ENCODE measurements around the gene FAM89A. TPM values are rescaled to one million over a fixed set of nuclear protein-coding genes. Genes with fewer than 3 reads are reported as not detected.

The FAM89A gene
- total RNA-seq, 1 experiment from 2014 or later = 1.5 TPM

GRCh38 chr1:231059566-231060193, 19.6 kb upstream of the FAM89A start:
- Histone ChIP-seq H4K8ac (replicated peaks; ENCODE audit: insufficient read length, low read depth, low read length) (no peak overlapping the region), H3K4me1 (ENCODE audit: insufficient read depth, low read length) (no peaks in the 10 kb centered on the region), H2AFZ (ENCODE audit: low read length) (no peak overlapping the region), H3K14ac (ENCODE audit: insufficient read depth, low read length) (no peak overlapping the region), H2BK120ac (ENCODE audit: low read depth, low read length, poor library complexity, severe bottlenecking) (no peak overlapping the region), H2BK5ac (ENCODE audit: insufficient read length, low read length) (no peak overlapping the region), H3K4me2 (ENCODE audit: insufficient read depth, insufficient read length, low read length) (no peak overlapping the region), H3K27me3 (ENCODE audit: insufficient read depth, low read length) (no peaks in the 10 kb centered on the region), H3K4ac (ENCODE audit: low read depth, low read length) (no peak overlapping the region), H4K5ac (ENCODE audit: insufficient read length, low read depth, low read length) (no peak overlapping the region), H2BK20ac (ENCODE audit: low read depth, low read length, poor library complexity, severe bottlenecking) (no peak overlapping the region), H3K23ac (ENCODE audit: insufficient read length, low read depth, low read length) (no peak overlapping the region), H2BK12ac (ENCODE audit: insufficient read length, low read depth, low read length) (no peak overlapping the region), H3K79me2 (ENCODE audit: insufficient read depth, low read length) (no peaks in the 10 kb centered on the region), H4K20me1 (ENCODE audit: control insufficient read depth, insufficient read depth, insufficient read length) (no peaks in the 10 kb centered on the region), H3K9ac (ENCODE audit: extremely low read depth, insufficient read length, low read length) (no peak overlapping the region), H3K18ac (ENCODE audit: insufficient read length, low read depth, low read length) (no peak overlapping the region), H2BK15ac (ENCODE audit: low read depth, low read length) (no peak overlapping the region), H3K56ac (ENCODE audit: insufficient read length, low read depth, low read length) (no peak overlapping the region), H2AK5ac (ENCODE audit: insufficient read length, low read length) (no peak overlapping the region), H4K91ac (ENCODE audit: insufficient read length, low read depth, low read length) (no peak overlapping the region), H3K9me3 (ENCODE audit: control insufficient read depth, low read depth, low read length) (no peaks in the 10 kb centered on the region), H3K27ac (ENCODE audit: insufficient read length, low read depth, low read length) (no peak overlapping the region), H3T11ph (ENCODE audit: low read length) (no peak overlapping the region), H3K23me2 (ENCODE audit: insufficient read length, low read depth, low read length, poor library complexity, severe bottlenecking) (no peaks in the 10 kb centered on the region), H3K79me1 (ENCODE audit: insufficient read depth, low read depth, low read length, poor library complexity, severe bottlenecking) (no peaks in the 10 kb centered on the region)
- peaks cover 93% of the 10 kb centered on the region for H3K27me3 Mint-ChIP-seq (ENCODE audit: low read depth)
- no peaks in the 10 kb centered on the region for H3K9me3 Mint-ChIP-seq
- no peaks in the 10 kb centered on the region for H3K36me3 Mint-ChIP-seq (ENCODE audit: insufficient read depth in 1 of 3, low read depth in 3 of 3)
- DNase-seq = no peak
- WGBS (ENCODE audit: extremely low coverage, insufficient read length, low lambda C conversion rate) = no CpG with 5 or more reads among the region's 1 CpG
- no peak overlapping the region for H3K27ac Mint-ChIP-seq
- no peaks in the 10 kb centered on the region for H3K4me1 Mint-ChIP-seq
- H3K4me3 Mint-ChIP-seq = no peak overlapping the region
- no peak for TF ChIP-seq CTCF (conservative IDR thresholded peaks at IDR 0.05)
